GM19324 (cell line): ENCODE measurements around the gene GINS2.

Source experiments
- ATAC-seq: cut with Tn5 transposase; IDR thresholded peaks from one replicate; pipeline ENCODE4 v1.9.1; 2021; ENCODE audit warnings: mild to moderate bottlenecking, moderate library complexity; ENCODE audit not compliant: unreplicated experiment, low FRiP score

The GINS2 gene

DNA sequence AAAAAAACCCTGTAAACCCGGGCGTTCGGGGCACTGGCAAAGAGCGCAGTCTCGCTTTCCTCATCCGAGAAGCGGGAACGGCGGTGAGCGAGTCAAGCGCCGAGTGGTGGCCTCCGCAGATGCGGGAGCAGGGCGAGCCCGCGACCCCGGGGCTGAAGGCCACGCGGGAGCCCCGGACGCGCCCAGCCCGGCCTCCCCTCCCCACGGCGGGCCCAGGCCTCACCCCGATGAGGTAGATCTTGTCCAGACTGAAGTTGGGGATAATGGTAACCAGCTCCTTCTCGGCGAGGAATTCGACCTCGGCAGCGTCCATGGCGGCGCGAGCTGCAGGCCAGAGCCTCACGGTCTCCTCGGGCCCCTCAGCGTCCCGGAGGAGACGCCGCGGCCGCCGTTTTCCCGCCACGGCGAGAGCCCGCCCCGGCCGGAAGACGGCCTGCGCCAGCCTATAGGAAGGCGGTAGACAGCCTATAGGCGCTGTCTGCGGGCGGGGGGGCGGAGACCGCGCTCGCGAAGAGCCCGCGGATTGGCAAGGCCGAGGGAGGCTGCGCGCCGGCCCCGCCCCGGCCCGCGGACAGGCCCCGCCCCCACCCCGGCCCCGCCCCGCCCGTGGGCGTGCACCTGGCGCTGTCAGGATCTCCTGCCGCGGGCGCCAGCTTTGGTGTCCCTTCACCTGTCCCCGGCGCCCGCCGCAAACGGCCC lies at the start of gene GINS2:
GINS2 (minus strand) TSS at position 369 of the 699 bp plus-strand sequence; CDS start at position 313, 56 bp downstream.
- ATAC-seq, result peak; percentile 92

DNA sequence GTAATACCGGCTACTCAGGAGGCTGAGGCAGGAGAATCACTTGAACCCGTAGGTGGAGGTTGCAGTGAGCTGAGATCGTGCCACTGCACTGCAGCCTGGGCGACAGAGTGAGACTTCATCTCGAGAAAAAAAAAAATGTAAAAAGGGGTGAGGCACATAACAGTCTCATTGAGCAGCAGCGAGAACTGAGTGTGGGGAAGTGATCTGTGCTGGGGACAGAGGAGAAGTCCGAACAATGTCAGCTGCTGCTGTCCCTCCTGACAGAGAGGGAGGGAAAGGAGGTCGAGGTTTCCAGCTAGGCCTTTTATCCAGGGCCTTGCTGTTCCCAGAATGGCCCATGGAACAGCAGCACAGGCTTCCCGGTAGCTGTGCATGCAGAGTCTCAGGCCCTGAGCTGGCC lies 48.2 kb upstream of the GINS2 start:
- ATAC-seq, result no peak

DNA sequence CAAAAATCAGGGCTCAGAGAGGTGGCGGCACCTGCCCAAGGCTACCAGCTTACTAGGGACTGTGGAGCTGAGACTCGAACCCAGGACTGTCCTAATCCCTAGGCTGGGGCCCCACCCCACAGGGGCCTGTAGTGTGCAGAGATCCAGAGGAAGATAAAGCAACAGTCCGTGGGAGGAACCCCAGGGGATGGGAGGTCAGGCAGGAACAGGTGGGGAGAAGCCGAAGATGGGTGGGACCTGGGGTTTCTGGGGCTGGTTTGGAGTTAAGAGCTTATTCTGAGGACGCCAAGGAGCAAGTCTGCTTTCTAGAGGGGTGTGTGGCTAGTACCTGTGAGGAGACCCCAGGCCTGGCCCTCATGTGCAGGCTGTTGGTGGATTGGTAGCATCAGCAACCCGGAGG lies 47.2 kb upstream of the GINS2 start:
- no peak for ATAC-seq

DNA sequence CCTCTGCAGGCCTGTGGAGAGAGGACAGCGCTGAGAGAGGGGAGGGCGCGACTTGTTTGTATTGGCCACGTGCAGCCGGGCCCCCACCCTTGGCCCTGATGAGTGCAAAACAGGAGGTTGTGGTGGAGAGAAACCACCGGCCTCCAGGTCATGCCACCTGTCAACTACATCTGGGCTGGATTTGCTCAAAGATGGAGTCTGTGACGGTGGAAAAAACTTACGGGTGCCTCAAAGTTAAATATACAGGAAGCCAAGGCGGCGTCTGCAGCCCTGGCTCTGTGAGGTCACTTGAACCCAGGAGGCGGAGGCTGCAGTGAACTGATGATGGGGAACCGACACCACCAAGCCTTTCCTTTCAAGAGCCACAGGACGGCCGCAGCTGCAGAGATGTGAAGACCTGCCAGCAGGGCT lies 46.5 kb upstream of the GINS2 start:
- ATAC-seq, result no peak

DNA sequence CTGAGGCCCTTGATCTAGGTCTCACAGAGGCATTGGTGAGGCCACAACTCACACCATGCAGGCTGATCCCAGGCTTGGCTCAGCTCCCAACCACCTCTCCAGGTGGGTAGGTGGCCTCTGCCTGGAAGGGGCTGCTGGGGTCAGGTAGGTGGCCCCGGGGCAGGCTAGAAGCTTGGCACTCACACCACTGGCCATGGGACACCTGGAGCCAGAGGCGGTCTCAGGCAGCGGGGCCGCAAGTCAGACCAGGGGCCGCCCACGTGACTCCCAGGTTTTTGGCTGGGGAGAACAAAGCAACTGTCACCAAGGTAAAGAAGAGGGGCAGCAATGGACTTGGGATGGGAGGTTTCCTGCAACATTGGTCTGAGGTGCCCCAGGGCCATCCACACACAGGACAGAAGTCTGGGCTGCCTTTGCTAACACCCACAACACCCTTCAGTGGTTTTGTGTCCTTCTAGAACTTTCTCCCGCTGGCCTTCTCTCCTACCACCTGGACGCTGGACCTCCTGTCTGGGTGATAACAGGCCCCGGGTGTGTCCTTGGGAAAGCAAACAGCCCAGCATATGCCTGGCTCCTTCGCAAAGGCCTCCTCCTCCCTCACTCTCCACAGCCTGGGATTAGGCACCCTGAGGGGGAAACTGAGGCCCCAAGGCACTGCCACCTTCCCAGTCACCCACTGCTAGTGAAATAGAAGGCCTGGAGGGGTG lies 45.7 kb upstream of the GINS2 start:
- ATAC-seq, result no peak

DNA sequence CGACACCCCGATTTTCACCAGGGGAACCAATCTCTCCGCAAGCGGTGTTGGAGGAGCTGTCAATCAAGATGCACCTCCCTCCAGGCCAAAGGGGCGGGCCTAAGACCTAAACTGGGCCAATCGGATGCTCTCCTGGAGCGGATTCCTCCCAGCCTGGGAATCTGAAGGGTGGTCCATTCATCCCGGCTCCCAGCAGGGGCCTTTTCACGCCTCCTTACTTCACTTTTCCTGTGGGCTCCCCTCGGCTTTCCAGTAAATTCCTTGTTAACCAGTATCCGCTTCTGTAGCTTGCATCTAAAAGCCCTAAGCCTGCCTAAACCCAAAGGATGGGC lies 45.1 kb upstream of the GINS2 start:
- no peak for ATAC-seq

DNA sequence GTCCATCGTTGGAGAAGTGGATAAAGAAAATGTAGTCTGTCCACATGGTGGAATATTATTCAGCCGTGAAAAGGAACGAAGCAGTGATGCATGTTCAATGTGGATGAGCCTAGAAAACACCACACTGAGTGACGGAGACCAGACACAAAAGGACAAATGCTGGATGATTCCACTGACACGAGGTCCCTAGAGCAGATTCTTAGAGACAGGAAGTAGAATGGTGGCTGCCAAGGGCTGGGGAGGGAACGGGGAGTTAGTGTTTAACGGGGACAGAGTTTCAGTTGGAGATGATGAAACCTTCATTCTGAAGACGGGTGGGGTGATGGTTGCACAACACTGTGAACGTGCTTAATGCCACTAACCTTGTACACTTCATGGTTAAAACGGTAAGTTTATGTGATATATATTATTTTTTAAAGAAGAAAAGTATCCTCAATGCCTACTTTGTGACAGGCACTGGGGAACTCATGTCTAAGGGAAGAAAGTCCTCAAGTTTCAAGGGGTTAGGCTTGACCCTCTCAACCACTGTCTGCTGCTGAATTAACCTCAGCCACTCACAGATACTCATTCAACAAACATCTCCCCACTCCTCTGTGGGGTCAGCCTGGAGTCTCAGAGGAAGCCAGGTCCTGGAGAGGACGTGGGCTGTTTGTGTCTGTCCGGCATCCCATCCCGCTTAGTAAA lies 44.5 kb upstream of the GINS2 start:
- no peak for ATAC-seq

DNA sequence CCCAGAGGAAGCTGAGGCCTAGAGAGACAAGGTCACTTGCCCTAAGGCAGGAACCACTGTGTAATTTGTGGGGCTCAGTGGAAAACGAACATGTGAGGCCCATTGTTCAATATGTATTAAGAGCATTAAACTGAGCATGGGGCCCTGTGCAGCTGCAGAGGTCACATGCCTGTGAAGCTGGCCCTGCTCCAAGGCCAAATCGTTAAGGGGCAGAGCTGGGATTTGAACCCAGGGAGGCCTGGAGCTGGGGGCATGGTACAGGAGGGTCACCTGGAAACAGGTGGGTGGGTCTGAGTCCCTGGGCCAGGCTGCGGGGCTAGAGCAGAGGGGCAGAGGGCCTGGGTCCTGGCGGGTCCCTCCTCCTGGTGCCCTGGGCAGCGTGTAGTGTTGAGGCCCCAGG lies 42.4 kb upstream of the GINS2 start:
- no peak for ATAC-seq

DNA sequence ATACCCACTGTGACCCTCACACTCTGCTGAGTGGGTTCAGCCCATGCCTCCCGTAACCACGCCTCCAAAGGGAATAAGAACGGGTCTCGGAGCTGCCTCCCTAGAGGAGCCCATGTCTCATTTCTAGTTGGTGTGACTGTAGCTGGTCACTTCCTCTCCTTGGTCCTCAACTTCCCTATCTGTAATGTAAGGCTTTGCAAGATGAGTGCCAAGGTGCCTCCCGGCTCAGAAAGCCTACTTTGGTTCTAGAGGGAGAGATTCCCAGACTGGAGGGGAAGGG lies 41.4 kb upstream of the GINS2 start:
- ATAC-seq, result no peak

DNA sequence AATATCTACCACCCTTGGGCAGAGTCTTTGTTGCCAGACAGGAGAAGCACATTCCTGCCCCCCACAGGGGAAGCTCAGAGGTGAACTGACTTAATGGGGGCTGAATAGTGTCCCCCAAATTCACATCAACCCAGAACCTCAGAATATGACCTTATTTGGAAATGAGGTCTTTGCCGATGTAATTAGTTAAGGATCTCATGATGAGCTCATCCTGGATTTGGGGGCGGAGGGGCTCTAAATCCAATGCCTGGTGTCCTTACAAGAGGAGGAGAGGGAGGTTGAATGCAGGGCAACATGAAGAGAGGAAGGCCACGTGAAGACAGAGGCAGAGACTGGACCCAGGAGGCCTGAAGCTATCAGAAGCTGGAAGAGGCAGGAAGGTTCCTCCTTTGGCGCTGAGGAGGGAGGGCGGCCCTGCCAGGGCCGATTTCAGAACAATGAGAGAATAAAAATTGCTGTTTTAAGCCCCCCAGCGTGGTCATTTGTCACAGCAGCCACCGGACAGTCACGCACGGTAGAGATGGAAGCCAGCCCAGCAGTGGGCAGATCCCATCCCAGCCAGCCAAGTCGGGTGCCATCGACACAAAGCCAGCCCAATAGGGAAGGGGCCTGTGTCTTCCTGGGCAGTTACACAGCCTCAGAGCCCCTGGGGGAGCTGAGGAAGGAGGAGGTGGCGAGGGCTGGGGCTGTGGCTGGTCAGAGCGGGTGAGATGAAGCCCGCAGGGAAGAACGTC lies 40.9 kb upstream of the GINS2 start:
- ATAC-seq, result no peak

DNA sequence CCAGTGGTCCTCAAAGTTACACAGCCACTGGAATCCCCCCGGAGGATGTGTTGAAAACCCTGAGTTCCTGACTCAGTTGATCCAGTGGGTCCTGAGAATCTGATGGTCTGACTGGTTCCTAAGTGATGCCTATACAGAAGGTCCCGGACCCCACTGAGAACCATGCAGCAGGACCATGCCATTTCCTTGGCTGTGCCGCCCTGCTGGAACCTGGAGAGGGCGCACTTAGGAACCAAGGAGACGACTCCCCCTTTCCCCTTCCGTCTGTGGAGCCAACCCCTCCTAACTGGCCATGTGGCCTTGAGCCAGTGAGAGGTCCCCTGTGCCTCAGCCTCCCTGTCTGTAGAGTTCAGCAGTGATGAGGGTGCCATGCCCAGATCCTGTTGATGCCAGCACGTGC lies 40.1 kb upstream of the GINS2 start:
- no peak for ATAC-seq

DNA sequence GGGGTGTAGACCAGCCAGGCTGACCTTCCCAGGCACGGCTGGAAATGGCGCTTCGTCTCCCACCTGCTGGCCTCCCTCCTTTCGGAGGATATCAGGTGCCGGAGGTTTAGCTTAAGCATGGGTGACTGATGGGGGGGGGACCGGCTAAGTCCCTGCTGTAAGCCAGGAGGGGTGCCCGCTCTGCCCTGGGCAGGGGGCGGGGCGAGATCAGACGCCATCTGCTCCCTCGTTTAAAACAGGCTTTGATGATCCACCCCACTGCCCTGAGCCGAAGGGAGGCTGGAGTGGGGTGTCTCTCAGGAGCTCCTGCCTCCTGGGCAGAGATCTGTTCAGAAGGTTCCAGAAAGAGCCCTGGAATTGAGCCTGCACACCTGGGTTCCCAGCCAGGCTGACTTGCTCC lies 36.2 kb upstream of the GINS2 start:
- ATAC-seq, result no peak

DNA sequence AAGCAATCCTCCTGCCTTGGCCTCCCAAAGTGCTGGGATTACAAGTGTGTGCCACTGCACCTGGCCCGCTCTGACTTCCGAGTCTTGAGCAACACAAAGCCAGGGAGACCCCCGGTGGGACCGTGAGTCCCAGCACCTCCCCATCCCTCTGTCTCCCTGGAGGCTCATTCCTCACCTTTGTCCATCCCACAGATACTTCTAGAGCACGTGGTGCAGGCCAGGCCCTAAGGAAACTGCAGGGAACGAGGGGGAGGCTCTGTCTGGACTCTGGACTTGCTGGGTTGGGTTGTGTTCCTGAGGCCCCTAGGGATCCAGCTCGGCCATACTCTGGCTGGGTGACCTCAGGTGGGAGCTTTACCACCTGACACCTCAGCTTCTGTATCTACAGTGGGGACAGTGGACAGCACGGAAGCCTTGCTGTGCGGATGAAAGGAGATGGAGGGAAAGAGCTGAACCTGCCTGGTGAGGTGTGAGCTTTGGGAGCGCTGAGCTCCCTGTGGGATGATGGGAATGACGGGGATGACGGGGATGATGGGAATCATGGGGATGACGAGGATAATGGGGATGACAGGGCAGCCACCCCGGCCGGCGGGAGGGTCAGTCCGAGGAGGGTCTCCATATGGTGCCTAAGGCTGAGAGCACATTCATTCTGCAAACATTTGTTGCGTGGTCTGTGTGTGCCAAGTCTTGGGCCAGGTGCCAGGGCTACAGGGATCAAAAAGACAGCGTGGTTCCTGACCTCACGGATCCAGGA lies 35.5 kb upstream of the GINS2 start:
- ATAC-seq, result no peak

DNA sequence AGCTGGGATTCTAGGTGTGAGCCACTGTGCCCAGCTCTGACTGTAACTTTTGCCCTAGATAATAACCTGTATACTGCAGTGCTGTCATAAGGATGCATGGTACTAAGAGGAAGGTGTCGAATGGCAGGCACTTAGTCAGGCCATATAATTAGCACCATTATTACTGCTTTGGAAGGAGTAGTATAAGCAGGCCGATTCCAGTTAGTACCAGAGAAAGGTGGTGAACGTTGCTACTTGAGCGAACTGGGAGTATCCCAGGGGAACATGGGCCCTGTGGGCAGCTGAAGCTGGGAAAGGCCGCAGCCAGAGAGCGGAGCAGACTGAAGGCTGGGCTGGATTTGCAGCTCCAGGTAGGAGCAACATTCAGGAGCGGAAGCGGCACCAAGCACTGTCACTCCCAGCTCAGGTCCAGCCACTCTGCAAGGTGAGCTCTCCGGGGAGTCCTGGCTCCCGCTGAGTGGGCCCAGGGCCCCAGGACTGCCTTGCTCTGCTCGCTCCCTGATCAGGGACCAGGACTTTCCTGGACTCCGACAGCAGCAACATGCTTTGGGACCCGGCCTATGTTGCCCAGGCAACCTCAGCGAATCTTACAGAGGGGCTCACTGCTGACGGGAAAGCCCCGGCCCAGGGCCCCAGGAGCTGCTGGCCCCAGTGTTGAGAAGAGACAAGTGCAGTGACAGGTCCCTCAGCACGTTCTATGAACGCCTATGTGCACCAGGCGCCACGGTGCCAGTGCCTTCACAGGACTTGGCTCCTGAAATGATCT lies 33.6 kb upstream of the GINS2 start:
- ATAC-seq, result no peak

DNA sequence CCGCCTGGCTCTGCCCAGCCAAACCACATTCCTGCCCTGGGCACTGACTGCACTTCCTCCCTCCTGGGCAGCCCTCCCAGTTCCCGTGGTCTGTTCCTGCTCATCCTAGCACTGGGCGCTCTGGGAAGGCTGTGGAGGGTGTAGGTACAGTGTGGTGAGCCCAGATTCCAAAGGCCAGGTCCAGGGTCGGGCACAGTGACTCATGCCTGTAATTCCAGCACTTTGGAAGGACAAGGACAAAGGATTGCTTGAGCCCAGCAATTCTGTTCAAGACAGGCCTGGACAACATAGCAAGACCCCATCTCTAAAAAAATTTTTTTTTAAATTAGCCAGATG lies 31.5 kb upstream of the GINS2 start:
- ATAC-seq, result no peak

DNA sequence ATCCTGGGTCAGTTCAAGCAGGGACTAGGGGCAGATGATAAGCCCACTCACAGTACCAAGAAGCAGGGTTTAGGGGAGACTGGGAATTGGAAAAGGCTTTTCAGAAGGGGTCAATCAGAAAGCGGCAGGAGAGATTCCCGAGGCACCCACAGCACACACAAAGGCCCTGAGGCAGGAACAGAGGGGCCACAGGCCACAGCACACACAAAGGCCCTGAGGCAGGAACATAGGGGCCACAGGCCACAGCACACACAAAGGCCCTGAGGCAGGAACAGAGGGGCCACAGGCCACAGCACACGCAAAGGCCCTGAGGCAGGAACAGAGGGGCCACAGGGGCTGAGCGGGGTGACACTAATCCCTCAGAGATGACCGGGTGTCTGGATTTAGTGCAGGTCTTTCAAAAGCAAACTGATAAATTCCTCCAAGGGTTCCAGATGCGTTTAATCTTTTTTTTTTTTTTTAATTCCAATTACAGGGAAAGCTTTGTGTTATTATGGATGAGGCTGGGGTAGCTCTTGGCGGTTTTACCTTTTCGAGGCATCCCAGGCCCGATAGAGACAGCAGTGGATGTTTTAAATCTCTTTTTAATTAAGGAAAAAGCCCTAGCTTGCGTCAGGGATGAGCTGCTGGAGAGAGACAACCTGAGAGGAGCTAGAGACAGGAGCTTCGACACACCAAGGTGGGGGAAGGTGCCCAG lies 31.0 kb upstream of the GINS2 start:
- ATAC-seq, result no peak

DNA sequence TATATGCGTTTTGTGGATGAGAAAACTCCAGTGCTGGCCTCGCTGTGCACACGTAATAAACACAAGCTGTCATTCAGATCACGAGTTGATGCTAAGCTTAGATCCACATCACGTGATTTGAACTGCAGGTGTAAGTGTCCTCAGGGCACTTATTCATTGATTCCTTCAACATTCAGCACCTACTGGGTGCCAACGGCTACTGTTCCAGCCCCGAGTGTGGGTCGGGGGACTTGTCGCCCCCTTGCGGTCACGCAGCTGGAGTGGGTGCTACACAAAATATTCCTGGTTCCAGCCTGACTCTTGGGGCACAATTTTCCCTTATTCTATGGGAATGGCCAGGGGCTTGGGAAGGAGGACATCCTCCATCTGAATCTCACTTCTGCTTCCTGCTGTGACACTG lies 29.9 kb upstream of the GINS2 start:
- no peak for ATAC-seq

DNA sequence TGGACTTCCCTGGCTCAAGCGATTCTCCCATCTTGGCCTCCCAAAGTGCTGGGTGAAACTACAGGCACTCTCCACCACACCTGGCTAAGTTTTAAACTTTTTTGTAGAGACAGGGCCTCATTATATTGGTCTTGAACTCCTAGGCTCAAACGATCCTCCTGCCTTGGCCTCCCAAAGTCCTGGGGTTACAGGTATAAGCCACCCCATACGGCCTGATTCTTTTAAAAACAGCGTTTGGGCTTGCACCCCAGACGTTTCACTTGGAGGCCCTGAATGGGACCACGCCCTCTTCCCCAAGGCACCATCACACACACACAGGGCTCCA lies 29.4 kb upstream of the GINS2 start:
- no peak for ATAC-seq

DNA sequence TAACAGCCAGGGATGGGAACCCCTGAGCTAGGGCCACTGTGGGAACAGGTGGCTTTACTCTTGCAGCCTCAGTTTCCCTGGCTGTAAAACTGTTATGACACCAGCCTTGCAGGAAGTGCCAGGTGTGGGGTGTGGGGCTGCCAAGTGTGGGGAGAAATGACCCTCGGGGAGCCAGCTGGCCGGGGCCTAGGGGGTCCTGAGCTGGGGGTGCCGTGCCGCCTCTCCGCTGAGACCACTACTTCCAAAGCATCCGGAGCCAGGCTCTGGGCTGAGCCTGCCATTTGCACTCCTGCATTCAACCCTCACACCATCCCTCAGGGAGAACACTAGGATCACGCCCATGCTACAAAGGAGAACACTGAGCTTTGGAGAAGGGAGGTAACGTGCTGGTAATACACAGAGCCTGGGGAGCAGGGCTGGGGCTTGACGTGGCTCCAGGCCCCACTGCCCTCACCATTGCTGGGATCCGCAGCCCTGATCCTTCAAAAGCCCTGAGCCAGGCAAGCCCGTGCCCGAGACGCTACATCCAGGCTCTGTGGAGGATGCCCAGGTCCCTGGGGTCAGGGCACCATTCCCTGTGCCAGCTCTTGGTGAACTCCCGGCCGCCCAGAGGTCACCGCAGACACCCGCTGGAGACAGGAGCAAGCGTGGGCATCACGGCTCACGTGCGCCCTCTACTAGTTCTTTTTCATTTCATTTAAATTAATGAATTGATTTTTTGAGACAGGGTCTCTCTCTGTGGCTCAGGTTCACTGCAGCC lies 28.8 kb upstream of the GINS2 start:
- no peak for ATAC-seq
